Measurements from ENCODE around the gene MAP1LC3B2. TPM values are rescaled to one million over a fixed set of nuclear protein-coding genes. Genes with fewer than 3 reads are reported as not detected.

Gene MAP1LC3B2
- total RNA-seq, 4 donors from 2014 or later: 3.5 to 13.9 (median 5.6) TPM; not detected in 1

GRCh38 chr12:116621194-116621593, 62.0 kb downstream of the MAP1LC3B2 start:
- no peak for DNase-seq (ENCODE audit: low spot score in 2 of 2)
- H3K4me1 ChIP-seq: no peaks in the 10 kb centered on the region
- H3K9me3 ChIP-seq: no peaks in the 10 kb centered on the region
- H3K4me3 ChIP-seq: no peak overlapping the region
- WGBS: 92% methylated on average over 4 of the region's 4 CpGs
- H3K27me3 ChIP-seq: no peaks in the 10 kb centered on the region
- H3K36me3 ChIP-seq: no peaks in the 10 kb centered on the region
- TF ChIP-seq POLR2AphosphoS5 (IDR thresholded peaks at IDR 0.05): no peak
- TF ChIP-seq EP300 (IDR thresholded peaks at IDR 0.05): no peak
- no peak for TF ChIP-seq POLR2A (IDR thresholded peaks at IDR 0.05)
- no peak for TF ChIP-seq CTCF (IDR thresholded peaks at IDR 0.05)
- no peak overlapping the region for H3K27ac ChIP-seq

DNA sequence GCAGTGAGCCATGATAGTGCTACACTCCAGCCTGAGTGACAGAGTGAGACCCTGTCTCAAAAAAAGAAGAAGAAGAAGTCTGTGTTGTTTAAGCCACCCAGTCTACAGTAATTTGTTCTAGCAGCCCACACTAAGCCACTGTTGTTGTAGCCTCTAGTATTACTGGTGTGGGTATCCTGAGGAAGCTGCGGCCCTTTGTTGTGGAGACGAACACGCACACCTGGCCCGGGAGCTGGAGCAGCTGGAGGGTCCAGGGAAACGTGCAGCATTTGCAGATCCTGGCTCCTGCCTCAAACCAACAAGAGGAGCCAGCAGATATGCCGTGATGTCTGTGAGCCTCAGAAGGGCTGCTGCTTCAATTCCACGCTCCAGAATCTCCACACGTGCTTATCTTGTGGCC, 65.3 kb downstream of the MAP1LC3B2 start:
- TF ChIP-seq POLR2AphosphoS5 (IDR thresholded peaks at IDR 0.05) (no peak), CTCF (IDR thresholded peaks at IDR 0.05) (no peak), POLR2A (IDR thresholded peaks at IDR 0.05) (no peak), EP300 (IDR thresholded peaks at IDR 0.05) (no peak)
- Histone ChIP-seq H3K4me1 (no peaks in the 10 kb centered on the region), H3K27ac (no peak overlapping the region), H3K4me3 (no peak overlapping the region), H3K36me3 (no peaks in the 10 kb centered on the region), H3K9me3 (no peaks in the 10 kb centered on the region), H3K27me3 (no peaks in the 10 kb centered on the region)
- no peak for DNase-seq (ENCODE audit: low spot score in 2 of 2)
- 68% methylated on average over 8 of the region's 8 CpGs for WGBS

- Histone ChIP-seq H3K27me3 (no peaks in the 10 kb centered on the region), H3K36me3 (no peaks in the 10 kb centered on the region), H3K9me3 (no peaks in the 10 kb centered on the region), H3K27ac (no peak overlapping the region), H3K4me1 (no peaks in the 10 kb centered on the region), H3K4me3 (no peak overlapping the region)
- WGBS: 73% methylated on average over 5 of the region's 5 CpGs
- TF ChIP-seq POLR2A (IDR thresholded peaks at IDR 0.05): no peak
- no peak for TF ChIP-seq EP300 (IDR thresholded peaks at IDR 0.05)
- no peak for TF ChIP-seq POLR2AphosphoS5 (IDR thresholded peaks at IDR 0.05)
- TF ChIP-seq CTCF (IDR thresholded peaks at IDR 0.05): no peak
- no peak for DNase-seq (ENCODE audit: low spot score in 2 of 2)
Measured at GRCh38 chr12:116626153-116626552, 67.0 kb downstream of the MAP1LC3B2 start.

Other genes starting within 250 kb of the MAP1LC3B2 start
- gene SPRING1, start 178.7 kb downstream of the MAP1LC3B2 start, total RNA-seq: 10 to 100 TPM; 19.9 to 31.4 (median 27.5) TPM
- 1 to 10 TPM in 1 of 4 donors, under 1 TPM in 3; 0.40 to 1.4 (median 0.69) TPM for gene RNFT2, start 178.9 kb downstream of the MAP1LC3B2 start, total RNA-seq